SK-N-SH treated with all-trans-retinoic acid at 6 μM for 48 hours (cell line): ENCODE data around the gene PSEN1.

Source experiments
- ZFP30 ChIP-seq: fragments of 450-650 bp; formaldehyde crosslinking; IDR thresholded peaks from 2 replicates; pipeline ENCODE4 v1.5.0; 2022; ENCODE audit warnings: mild to moderate bottlenecking, moderate library complexity
- ZNF70 ChIP-seq: fragments of 450-650 bp; formaldehyde crosslinking; IDR thresholded peaks from 2 replicates; pipeline ENCODE4 v1.5.0; 2020; ENCODE audit warnings: mild to moderate bottlenecking, moderate library complexity
- TF ChIP-seq, protein P1 (sequence below): fragments of 250-450 bp; sonication (Bioruptor Pico); IDR thresholded peaks from 2 replicates; pipeline ENCODE4 v1.8.0; 2020; ENCODE audit warnings: mild to moderate bottlenecking, moderate library complexity, borderline replicate concordance

DNA sequence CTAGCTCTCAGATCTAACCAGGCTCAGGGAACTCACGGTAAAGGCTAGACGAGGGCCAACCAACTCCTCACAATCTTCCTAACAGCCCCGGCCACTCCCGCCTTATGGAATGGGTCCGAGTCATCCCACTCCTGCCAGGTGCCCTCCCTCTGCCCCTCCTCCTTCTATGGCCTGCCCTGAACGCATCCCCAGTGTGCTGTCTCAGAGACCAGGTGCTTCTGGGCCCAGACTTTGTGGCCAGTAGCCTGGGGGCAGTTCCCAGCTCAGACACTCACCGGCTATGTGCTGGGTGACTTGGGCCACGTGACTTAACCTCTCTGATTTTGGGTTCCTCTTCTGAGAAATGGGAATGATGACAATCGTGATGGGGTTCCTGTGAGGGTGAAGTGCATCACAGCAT is 123.5 kb downstream of the PSEN1 start:
- TF ChIP-seq, protein P1, sequence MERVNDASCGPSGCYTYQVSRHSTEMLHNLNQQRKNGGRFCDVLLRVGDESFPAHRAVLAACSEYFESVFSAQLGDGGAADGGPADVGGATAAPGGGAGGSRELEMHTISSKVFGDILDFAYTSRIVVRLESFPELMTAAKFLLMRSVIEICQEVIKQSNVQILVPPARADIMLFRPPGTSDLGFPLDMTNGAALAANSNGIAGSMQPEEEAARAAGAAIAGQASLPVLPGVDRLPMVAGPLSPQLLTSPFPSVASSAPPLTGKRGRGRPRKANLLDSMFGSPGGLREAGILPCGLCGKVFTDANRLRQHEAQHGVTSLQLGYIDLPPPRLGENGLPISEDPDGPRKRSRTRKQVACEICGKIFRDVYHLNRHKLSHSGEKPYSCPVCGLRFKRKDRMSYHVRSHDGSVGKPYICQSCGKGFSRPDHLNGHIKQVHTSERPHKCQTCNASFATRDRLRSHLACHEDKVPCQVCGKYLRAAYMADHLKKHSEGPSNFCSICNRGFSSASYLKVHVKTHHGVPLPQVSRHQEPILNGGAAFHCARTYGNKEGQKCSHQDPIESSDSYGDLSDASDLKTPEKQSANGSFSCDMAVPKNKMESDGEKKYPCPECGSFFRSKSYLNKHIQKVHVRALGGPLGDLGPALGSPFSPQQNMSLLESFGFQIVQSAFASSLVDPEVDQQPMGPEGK (CRISPR knock-in tag), result no peak
- TF ChIP-seq ZNF70 (CRISPR knock-in tag) (no peak), ZFP30 (CRISPR knock-in tag) (no peak)
